GM12878 (cell line): Measurements from ENCODE around the gene B9D1. TPM values are rescaled to one million over a fixed set of nuclear protein-coding genes. Genes with fewer than 3 reads are reported as not detected.

Experiments used
- ATAC-seq: fragments of 200-7000 bp; cut with Tn5 transposase; 3 replicates; pipeline ENCODE4 v1.9.1; 2020; ENCODE audit warnings: mild to moderate bottlenecking, moderate library complexity
- BruUV-seq: library from RNA; stranded (reverse); fragments of 400-500 nt; replicated peaks from 2 replicates; lab custom pipeline; 2021; lab: Mats Ljungman, UMichigan
- CTCF ChIA-PET: fragments of 300-600 bp; sonication (Branson Sonifier 250); formaldehyde crosslinking; extraction: SDS; loops from one replicate; lab custom pipeline; 2021; ENCODE audit warnings: inconsistent platforms; lab: Yijun Ruan, JAX
- POLR2A ChIA-PET: fragments of 350-600 bp; formaldehyde crosslinking; extraction: SDS; loops from one replicate; lab custom pipeline; 2021; ENCODE audit warnings: inconsistent platforms; lab: Charles Lee
- RAD21 ChIA-PET: fragments of 300-600 bp; sonication (Branson Sonifier 250); formaldehyde crosslinking; loops from one replicate; lab custom pipeline; 2023; ENCODE audit warnings: antibody characterized with exemption; ENCODE audit not compliant: unreplicated experiment; lab: Charles Lee
- SMC1A ChIA-PET: fragments of 300-600 bp; sonication (Branson Sonifier 250); formaldehyde crosslinking; loops from one replicate; lab custom pipeline; 2023; ENCODE audit not compliant: unreplicated experiment, uncharacterized antibody; lab: Charles Lee
- DNase-seq: peaks from one replicate; pipeline ENCODE4 v3.0.0-alpha.2; 2011; ENCODE audit warnings: low read depth, low spot score
- FAIRE-seq: peaks from 3 replicates; lab custom pipeline; 2011; peaks lifted over from hg19 to GRCh38; lab: Jason Lieb, UNC
- H2AFZ ChIP-seq: 2 replicates; pipeline ENCODE4 v1.6.0; 2011; ENCODE audit warnings: low read depth, low read length, control low read depth; ENCODE audit not compliant: control insufficient read depth
- H3K27ac ChIP-seq: 2 replicates; pipeline ENCODE4 v1.5.1; 2011; ENCODE audit warnings: control low read depth; ENCODE audit not compliant: control insufficient read depth, insufficient read depth
- H3K27me3 ChIP-seq, 2 experiments: replicated peaks in 1 of 2; 2 replicates each; pipeline versions ENCODE4 v1.6.0 to v1.6.1; 2011; ENCODE audit warnings: low read length in 1 of 2; ENCODE audit not compliant: control insufficient read depth in 2 of 2, insufficient read depth in 2 of 2
- H3K36me3 ChIP-seq, 2 experiments: 2 replicates each; pipeline ENCODE4 v1.5.1; 2011; ENCODE audit warnings: low read length in 1 of 2; ENCODE audit not compliant: control insufficient read depth in 2 of 2, insufficient read depth in 2 of 2
- H3K4me1 ChIP-seq: 2 replicates; pipeline ENCODE4 v1.6.1; 2011; ENCODE audit warnings: mild to moderate bottlenecking, low read length, moderate library complexity, mixed read lengths; ENCODE audit not compliant: control insufficient read depth, insufficient read depth
- H3K4me2 ChIP-seq: 2 replicates; pipeline ENCODE4 v1.6.0; 2011; ENCODE audit warnings: control low read depth; ENCODE audit not compliant: control insufficient read depth, insufficient read depth
- H3K4me3 ChIP-seq: fragments of 200-600 bp; sonication (generic); 2 replicates; pipeline ENCODE4 v1.5.1; 2016
- H3K79me2 ChIP-seq: 2 replicates; pipeline ENCODE4 v1.6.0; 2011; ENCODE audit warnings: low read length; ENCODE audit not compliant: control insufficient read depth, insufficient read depth
- H3K9ac ChIP-seq: 2 replicates; pipeline ENCODE4 v1.8.0; 2011; ENCODE audit warnings: low read length, control low read depth, mixed read lengths; ENCODE audit not compliant: control insufficient read depth, insufficient read depth
- H3K9me3 ChIP-seq: replicated peaks from 3 replicates; pipeline ENCODE4 v1.5.1; 2011; ENCODE audit warnings: mild to moderate bottlenecking, low read length; ENCODE audit not compliant: control insufficient read depth, insufficient read depth
- H4K20me1 ChIP-seq: 2 replicates; pipeline ENCODE4 v1.6.0; 2011; ENCODE audit not compliant: control insufficient read depth, insufficient read depth
- ATF7 ChIP-seq: fragments of 450-650 bp; IDR thresholded peaks from 2 replicates; pipeline ENCODE4 v1.6.1; 2016; ENCODE audit warnings: low read depth, mild to moderate bottlenecking
- CREB1 ChIP-seq: IDR thresholded peaks from 2 replicates; pipeline ENCODE4 v1.6.1; 2012; ENCODE audit warnings: low read depth, mild to moderate bottlenecking, inconsistent platforms
- GATAD2B ChIP-seq: fragments of 450-650 bp; conservative IDR thresholded peaks from 2 replicates; pipeline ENCODE4 v1.6.1; 2017; ENCODE audit warnings: low read depth, mild to moderate bottlenecking, moderate library complexity
- HCFC1 ChIP-seq: fragments of 150-350 bp; IDR thresholded peaks from 2 replicates; pipeline ENCODE4 v1.6.1; 2014; ENCODE audit warnings: low read length
- HDGF ChIP-seq: fragments of 450-650 bp; IDR thresholded peaks from 2 replicates; pipeline ENCODE4 v1.6.1; 2016; ENCODE audit warnings: antibody characterized with exemption
- IKZF1 ChIP-seq: fragments of 450-650 bp; conservative IDR thresholded peaks from 2 replicates; pipeline ENCODE4 v1.6.1; 2017; ENCODE audit warnings: antibody characterized with exemption, mild to moderate bottlenecking
- IRF4 ChIP-seq: IDR thresholded peaks from 2 replicates; pipeline ENCODE4 v1.6.1; 2011; ENCODE audit warnings: low read depth, low read length
- KLF5 ChIP-seq: fragments of 450-650 bp; IDR thresholded peaks from 2 replicates; pipeline ENCODE4 v1.6.1; 2014; ENCODE audit warnings: mild to moderate bottlenecking; ENCODE audit not compliant: partially characterized antibody
- MTA2 ChIP-seq: fragments of 450-650 bp; IDR thresholded peaks from 2 replicates; pipeline ENCODE4 v1.6.1; 2016; ENCODE audit warnings: low read depth, mild to moderate bottlenecking, moderate library complexity
- MYC ChIP-seq: IDR thresholded peaks from 2 replicates; pipeline ENCODE4 v1.6.1; 2011; ENCODE audit warnings: mild to moderate bottlenecking, low read length, moderate library complexity, inconsistent platforms; ENCODE audit not compliant: insufficient read depth, insufficient replicate concordance, insufficient read length, severe bottlenecking
- RB1 ChIP-seq: fragments of 450-650 bp; formaldehyde crosslinking; IDR thresholded peaks from 2 replicates; pipeline ENCODE4 v1.6.1; 2017; ENCODE audit warnings: mild to moderate bottlenecking, borderline replicate concordance
- SMAD5 ChIP-seq: IDR thresholded peaks from 2 replicates; pipeline ENCODE4 v1.6.1; 2016; ENCODE audit warnings: antibody characterized with exemption, low read depth
- SPI1 ChIP-seq: IDR thresholded peaks from 2 replicates; pipeline ENCODE4 v1.6.1; 2011; ENCODE audit warnings: low read depth, mild to moderate bottlenecking, low read length, moderate library complexity, borderline replicate concordance; ENCODE audit not compliant: insufficient read depth
- SRF ChIP-seq, 2 experiments: IDR thresholded peaks; 2 replicates each; pipeline ENCODE4 v1.6.1; 2011; ENCODE audit warnings: low read depth in 2 of 2, low read length in 2 of 2, mild to moderate bottlenecking in 1 of 2, moderate library complexity in 1 of 2
- WGBS: methylation state at CpG from one replicate; pipeline ENCODE4 v1.1.6; 2016; ENCODE audit warnings: low lambda C conversion rate; ENCODE audit not compliant: insufficient replicate concordance, insufficient coverage; ENCODE audit errors: missing lambda C conversion rate; 5-methylcytosine and 5-hydroxymethylcytosine counted together
- in situ Hi-C: fragments of 300-500 bp; cut with MboI; formaldehyde crosslinking; loops from 9 replicates; pipeline ENCODE4 v1.14.3; 2018; ENCODE audit warnings: mixed read lengths
- intact Hi-C: fragments of 100-400 bp; cut with micrococcal nuclease; formaldehyde crosslinking; loops from one replicate; pipeline ENCODE4 v1.14.2; 2022; ENCODE audit not compliant: unreplicated experiment
- polyA plus RNA-seq, 11 experiments: library from polyadenylated mRNA; depleted of rRNA in 4 of 11; unstranded in 6 of 11; stranded (reverse) in 5 of 11; fragments of >200 nt; fragmentation: Nextera tagmentation in 4 of 11; fragmentation: Illumina TruSeq in 1 of 11; extraction: Ambion mirVana in 4 of 11; extraction: Trizol in 1 of 11; gene quantifications; 1 replicate in 1 of 11; 2 replicates in 10 of 11; pipeline versions ENCODE4 v1.2.1 to v1.2.3, GENCODE V29; 2011 to 2016; ENCODE audit warnings: inconsistent platforms in 2 of 11, missing spikeins in 2 of 11, low read depth in 1 of 11
- total RNA-seq, 4 experiments: library from RNA; depleted of rRNA in 3 of 4; stranded (reverse); fragments of >200 nt in 3 of 4; fragmentation: Illumina TruSeq in 1 of 4; extraction: Trizol in 1 of 4; gene quantifications; 2 replicates each; pipeline versions ENCODE4 v1.2.1 to v1.2.3, GENCODE V29; 2013 to 2021
- TF ChIP-seq, protein P1 (sequence below): fragments of 450-650 bp; IDR thresholded peaks from 2 replicates; pipeline ENCODE4 v1.6.1; 2018; ENCODE audit warnings: mild to moderate bottlenecking, low read depth, moderate library complexity; ENCODE audit not compliant: partially characterized antibody
- TF ChIP-seq, protein P2 (sequence below): fragments of 450-650 bp; IDR thresholded peaks from 2 replicates; pipeline ENCODE4 v1.6.1; 2016; ENCODE audit warnings: mild to moderate bottlenecking
- TF ChIP-seq, protein P3 (sequence below): IDR thresholded peaks from 2 replicates; pipeline ENCODE4 v1.6.1; 2011; ENCODE audit warnings: mild to moderate bottlenecking, low read depth, low read length, moderate library complexity; ENCODE audit not compliant: insufficient replicate concordance

The B9D1 gene
- total and polyA plus RNA-seq, 10 of the 15 experiments (the other 5 are each of a cell fraction or from before 2014, with no cell fraction given): 5.9 to 18.3 (median 9.8) TPM

DNA sequence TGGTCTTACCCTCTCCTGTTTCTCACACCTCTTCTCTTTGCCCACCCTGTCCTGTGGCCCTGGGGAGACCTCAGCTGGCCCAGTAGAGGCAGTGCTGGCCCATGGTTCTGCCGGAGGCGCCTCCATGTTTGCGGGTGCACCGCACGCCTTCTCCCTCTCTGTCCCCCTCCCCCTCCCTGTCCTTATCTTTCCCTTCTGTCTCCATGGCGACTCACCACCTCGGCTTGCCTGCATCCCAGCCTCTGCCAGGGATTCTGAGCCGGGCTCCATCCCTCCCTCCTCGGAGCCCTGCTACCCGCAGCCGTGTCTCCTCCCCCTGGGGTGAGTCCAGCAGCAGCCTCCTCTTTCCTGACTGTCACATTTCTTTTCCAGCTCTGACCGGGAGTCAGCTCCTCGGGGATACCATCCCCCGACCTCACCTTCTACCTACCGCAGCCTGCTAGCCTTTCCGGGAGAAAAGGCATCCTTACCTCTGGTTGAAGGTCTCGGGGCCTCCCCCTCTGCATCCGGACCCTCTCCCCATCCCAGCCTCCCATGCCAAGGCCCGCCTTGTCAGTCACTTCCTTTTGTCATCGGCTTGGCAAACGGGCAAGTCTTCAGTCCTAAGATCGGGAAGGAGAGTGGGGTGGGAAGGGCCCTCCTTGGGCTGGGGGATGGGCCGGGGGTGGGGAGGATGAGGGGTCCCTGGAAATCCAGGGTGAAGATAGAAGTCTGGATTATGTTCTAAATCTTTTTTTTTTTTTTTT lies 48.5 kb upstream of the B9D1 start, which contains the start of gene RNF112:
RNF112 (plus strand) TSS at position 358 of the 746 bp plus-strand sequence; CDS start at position 535, 177 bp downstream.
- no peak for DNase-seq
- ATAC-seq: no peak
- no peaks in the 10 kb centered on the region for H3K4me1 ChIP-seq
- H4K20me1 ChIP-seq: no peaks in the 10 kb centered on the region
- H3K79me2 ChIP-seq: no peaks in the 10 kb centered on the region
- no TSS peak for BruUV-seq
- no peak for FAIRE-seq
- H3K4me2 ChIP-seq: no peak within 1 kb of the TSS
- RAD21 ChIA-PET: no interaction called here
- peaks cover 1 to 3% of the 10 kb centered on the region in 2 experiments for H3K27me3 ChIP-seq
- no peaks in the 10 kb centered on the region for H3K9me3 ChIP-seq
- intact Hi-C loops (no loop called here), in situ Hi-C loops (no loop called here)
- no peak within 1 kb of the TSS for H2AFZ ChIP-seq
- SMC1A ChIA-PET: no interaction called here
- POLR2A ChIA-PET: no interaction called here
- H3K36me3 ChIP-seq: no peaks in the 10 kb centered on the region
- WGBS: 21% methylated on average over 23 of the region's 23 CpGs
- H3K27ac ChIP-seq: no peak within 1 kb of the TSS
- CTCF ChIA-PET: interaction anchor here (1.0 kb wide), 1 partner anchor 36 kb away, joined by 3 read pairs; no protein-coding TSS in a partner anchor
- no peak within 1 kb of the TSS for H3K4me3 ChIP-seq
- H3K9ac ChIP-seq: no peak within 1 kb of the TSS
- TF ChIP-seq, protein P1, sequence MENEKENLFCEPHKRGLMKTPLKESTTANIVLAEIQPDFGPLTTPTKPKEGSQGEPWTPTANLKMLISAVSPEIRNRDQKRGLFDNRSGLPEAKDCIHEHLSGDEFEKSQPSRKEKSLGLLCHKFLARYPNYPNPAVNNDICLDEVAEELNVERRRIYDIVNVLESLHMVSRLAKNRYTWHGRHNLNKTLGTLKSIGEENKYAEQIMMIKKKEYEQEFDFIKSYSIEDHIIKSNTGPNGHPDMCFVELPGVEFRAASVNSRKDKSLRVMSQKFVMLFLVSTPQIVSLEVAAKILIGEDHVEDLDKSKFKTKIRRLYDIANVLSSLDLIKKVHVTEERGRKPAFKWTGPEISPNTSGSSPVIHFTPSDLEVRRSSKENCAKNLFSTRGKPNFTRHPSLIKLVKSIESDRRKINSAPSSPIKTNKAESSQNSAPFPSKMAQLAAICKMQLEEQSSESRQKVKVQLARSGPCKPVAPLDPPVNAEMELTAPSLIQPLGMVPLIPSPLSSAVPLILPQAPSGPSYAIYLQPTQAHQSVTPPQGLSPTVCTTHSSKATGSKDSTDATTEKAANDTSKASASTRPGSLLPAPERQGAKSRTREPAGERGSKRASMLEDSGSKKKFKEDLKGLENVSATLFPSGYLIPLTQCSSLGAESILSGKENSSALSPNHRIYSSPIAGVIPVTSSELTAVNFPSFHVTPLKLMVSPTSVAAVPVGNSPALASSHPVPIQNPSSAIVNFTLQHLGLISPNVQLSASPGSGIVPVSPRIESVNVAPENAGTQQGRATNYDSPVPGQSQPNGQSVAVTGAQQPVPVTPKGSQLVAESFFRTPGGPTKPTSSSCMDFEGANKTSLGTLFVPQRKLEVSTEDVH: no peak
- TF ChIP-seq HCFC1: no peak
- TF ChIP-seq SRF (IDR thresholded peaks at IDR 0.05; ENCODE audit: low read depth in 2 of 2, low read length in 2 of 2): no peak
- no peak for TF ChIP-seq SMAD5
- no peak for TF ChIP-seq MTA2
- TF ChIP-seq ATF7: no peak
- TF ChIP-seq SPI1: no peak
- TF ChIP-seq HDGF: no peak
- TF ChIP-seq, protein P2, sequence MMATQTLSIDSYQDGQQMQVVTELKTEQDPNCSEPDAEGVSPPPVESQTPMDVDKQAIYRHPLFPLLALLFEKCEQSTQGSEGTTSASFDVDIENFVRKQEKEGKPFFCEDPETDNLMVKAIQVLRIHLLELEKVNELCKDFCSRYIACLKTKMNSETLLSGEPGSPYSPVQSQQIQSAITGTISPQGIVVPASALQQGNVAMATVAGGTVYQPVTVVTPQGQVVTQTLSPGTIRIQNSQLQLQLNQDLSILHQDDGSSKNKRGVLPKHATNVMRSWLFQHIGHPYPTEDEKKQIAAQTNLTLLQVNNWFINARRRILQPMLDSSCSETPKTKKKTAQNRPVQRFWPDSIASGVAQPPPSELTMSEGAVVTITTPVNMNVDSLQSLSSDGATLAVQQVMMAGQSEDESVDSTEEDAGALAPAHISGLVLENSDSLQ: no peak
- no peak for TF ChIP-seq IRF4
- TF ChIP-seq MYC: no peak
- TF ChIP-seq, protein P3, sequence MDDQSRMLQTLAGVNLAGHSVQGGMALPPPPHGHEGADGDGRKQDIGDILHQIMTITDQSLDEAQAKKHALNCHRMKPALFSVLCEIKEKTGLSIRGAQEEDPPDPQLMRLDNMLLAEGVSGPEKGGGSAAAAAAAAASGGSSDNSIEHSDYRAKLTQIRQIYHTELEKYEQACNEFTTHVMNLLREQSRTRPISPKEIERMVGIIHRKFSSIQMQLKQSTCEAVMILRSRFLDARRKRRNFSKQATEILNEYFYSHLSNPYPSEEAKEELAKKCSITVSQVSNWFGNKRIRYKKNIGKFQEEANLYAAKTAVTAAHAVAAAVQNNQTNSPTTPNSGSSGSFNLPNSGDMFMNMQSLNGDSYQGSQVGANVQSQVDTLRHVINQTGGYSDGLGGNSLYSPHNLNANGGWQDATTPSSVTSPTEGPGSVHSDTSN: no peak
- no peak for TF ChIP-seq KLF5
- no peak for TF ChIP-seq IKZF1
- no peak for TF ChIP-seq GATAD2B
- no peak for TF ChIP-seq CREB1
- no peak for TF ChIP-seq RB1
